IgD-negative memory B cell (primary cell): ENCODE data around the gene VSIG8. TPM values are rescaled to one million over a fixed set of nuclear protein-coding genes. Genes with fewer than 3 reads are reported as not detected.

ENCODE experiments used
- H3K27ac Mint-ChIP-seq, 3 donors: one replicate each; pipeline ENCODE4 v1.8.0; 2020 to 2022; ENCODE audit warnings: mild to moderate bottlenecking in 3 of 3, mixed read lengths in 3 of 3, moderate library complexity in 1 of 3
- H3K27me3 Mint-ChIP-seq: one replicate; pipeline ENCODE4 v1.8.0; 2021; ENCODE audit warnings: mixed read lengths
- H3K36me3 Mint-ChIP-seq: one replicate; pipeline ENCODE4 v1.8.0; 2020; ENCODE audit warnings: mild to moderate bottlenecking, mixed read lengths
- H3K4me1 Mint-ChIP-seq, 3 donors: one replicate each; pipeline ENCODE4 v1.8.0; 2020 to 2022; ENCODE audit warnings: mixed read lengths in 3 of 3, mild to moderate bottlenecking in 1 of 3
- H3K4me3 Mint-ChIP-seq, 4 donors: one replicate each; pipeline ENCODE4 v1.8.0; 2020 to 2022; ENCODE audit warnings: mild to moderate bottlenecking in 4 of 4, mixed read lengths in 4 of 4, moderate library complexity in 3 of 4
- H3K9me3 Mint-ChIP-seq, 3 donors: one replicate each; pipeline ENCODE4 v1.8.0; 2020 to 2021; ENCODE audit warnings: mixed read lengths in 3 of 3, mild to moderate bottlenecking in 1 of 3
- polyA plus RNA-seq: library from polyadenylated mRNA; unstranded; fragments of 300-500 nt; fragmentation: Illumina TruSeq; gene quantifications from one replicate; pipeline ENCODE4 v1.2.3, GENCODE V29; 2021

VSIG8 gene
- polyA plus RNA-seq, 1 donor from 2014 or later, result not detected

GRCh38 chr1:159835356-159835755, 27.1 kb downstream of the VSIG8 start:
- H3K4me3 Mint-ChIP-seq, result no peak overlapping the region
- peaks cover 0 to 1% (median 0%) of the 10 kb centered on the region in 3 donors for H3K9me3 Mint-ChIP-seq
- peaks cover 2% of the 10 kb centered on the region for H3K27me3 Mint-ChIP-seq
- H3K36me3 Mint-ChIP-seq, result no peaks in the 10 kb centered on the region
- H3K27ac Mint-ChIP-seq, result no peak overlapping the region
- peaks cover 0 to 7% (median 0%) of the 10 kb centered on the region in 3 donors for H3K4me1 Mint-ChIP-seq

DNA sequence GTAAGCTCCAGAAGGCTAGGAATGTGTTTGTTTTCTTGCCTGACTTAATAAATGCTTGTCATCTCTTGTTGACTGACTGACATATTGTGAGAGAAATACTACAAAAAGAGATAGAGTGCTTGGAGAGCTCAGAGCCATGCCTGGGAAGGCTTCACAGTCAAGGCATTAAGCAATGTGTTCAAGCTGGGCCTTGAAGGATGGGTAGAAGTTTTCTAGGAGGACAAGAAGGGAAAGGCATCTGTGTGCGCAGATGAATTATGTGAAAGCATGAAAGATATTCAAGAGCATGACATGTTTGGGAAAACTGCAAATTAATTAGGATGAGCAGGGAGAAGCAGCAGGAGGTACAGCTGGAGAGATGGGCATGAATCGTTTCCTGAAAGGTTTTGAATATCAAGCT, 30.1 kb downstream of the VSIG8 start:
- H3K27ac Mint-ChIP-seq, result no peak overlapping the region

GRCh38 chr1:159831412-159832141, 30.9 kb downstream of the VSIG8 start:
- no peak overlapping the region for H3K4me3 Mint-ChIP-seq
- peaks cover 4% of the 10 kb centered on the region for H3K27me3 Mint-ChIP-seq
- H3K27ac Mint-ChIP-seq, result no peak overlapping the region
- H3K4me1 Mint-ChIP-seq, result peaks cover 2 to 12% (median 4%) of the 10 kb centered on the region in 3 donors
- H3K9me3 Mint-ChIP-seq, result peaks cover 0 to 1% (median 0%) of the 10 kb centered on the region in 3 donors
- H3K36me3 Mint-ChIP-seq, result no peaks in the 10 kb centered on the region

More for the DNA sequence above, 30.1 kb downstream of the VSIG8 start:
- Mint-ChIP-seq H3K36me3 (no peaks in the 10 kb centered on the region), H3K9me3 (peaks cover 0 to 1% (median 0%) of the 10 kb centered on the region in 3 donors), H3K4me1 (peaks cover 0 to 8% (median 4%) of the 10 kb centered on the region in 3 donors), H3K4me3 (no peak overlapping the region), H3K27me3 (peaks cover 4% of the 10 kb centered on the region)

- Mint-ChIP-seq H3K4me3 (peak overlapping the region in 1 of 4 donors; percentile 34), H3K4me1 (peaks cover 2 to 18% (median 4%) of the 10 kb centered on the region in 3 donors), H3K9me3 (peaks cover 0 to 1% (median 0%) of the 10 kb centered on the region in 3 donors), H3K27me3 (peaks cover 4% of the 10 kb centered on the region), H3K36me3 (no peaks in the 10 kb centered on the region), H3K27ac (no peak overlapping the region)
These were observed 31.7 kb downstream of the VSIG8 start for GRCh38 chr1:159830722-159831121.

DNA sequence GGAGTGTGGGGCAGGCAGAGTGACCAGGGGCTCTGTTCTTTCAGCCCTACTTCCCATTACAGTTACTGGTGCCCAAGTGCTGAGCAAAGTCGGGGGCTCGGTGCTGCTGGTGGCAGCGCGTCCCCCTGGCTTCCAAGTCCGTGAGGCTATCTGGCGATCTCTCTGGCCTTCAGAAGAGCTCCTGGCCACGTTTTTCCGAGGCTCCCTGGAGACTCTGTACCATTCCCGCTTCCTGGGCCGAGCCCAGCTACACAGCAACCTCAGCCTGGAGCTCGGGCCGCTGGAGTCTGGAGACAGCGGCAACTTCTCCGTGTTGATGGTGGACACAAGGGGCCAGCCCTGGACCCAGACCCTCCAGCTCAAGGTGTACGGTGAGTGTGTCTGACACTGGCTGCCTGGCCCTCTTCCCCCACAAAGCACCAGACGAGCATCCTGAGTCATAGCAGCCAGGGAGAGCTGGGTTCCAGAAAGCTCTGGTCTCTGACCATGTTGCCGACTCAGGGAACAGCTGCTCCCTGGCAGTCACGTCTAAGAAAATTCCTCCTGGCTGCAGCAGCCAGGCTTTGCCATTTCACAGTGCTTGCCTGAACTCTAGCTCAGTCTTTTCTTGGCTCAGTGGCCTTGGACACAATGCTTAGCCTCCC, 32.5 kb downstream of the VSIG8 start:
- no peak overlapping the region for H3K27ac Mint-ChIP-seq
- no peak overlapping the region for H3K4me3 Mint-ChIP-seq
- no peaks in the 10 kb centered on the region for H3K9me3 Mint-ChIP-seq
- peaks cover 4% of the 10 kb centered on the region for H3K27me3 Mint-ChIP-seq
- H3K4me1 Mint-ChIP-seq, result peaks cover 2 to 18% (median 4%) of the 10 kb centered on the region in 3 donors
- no peaks in the 10 kb centered on the region for H3K36me3 Mint-ChIP-seq

DNA sequence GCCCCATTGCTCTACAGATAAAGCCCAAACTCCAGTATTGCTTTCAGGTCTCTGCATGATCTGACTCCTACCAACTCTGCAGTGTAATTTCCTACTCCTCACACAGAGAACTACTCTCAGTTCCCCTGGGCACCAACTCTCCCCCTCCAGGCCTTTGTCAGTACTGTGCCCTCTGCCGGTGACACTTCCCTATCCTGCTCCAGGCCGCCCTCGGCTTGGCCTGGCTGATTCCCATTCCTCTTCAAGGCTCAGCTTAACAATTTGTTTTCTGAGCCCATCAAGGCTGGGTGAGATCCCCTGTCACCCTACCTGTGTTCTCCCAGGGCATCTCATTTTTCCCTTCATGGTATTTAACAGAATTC, 33.2 kb downstream of the VSIG8 start:
- H3K36me3 Mint-ChIP-seq, result no peaks in the 10 kb centered on the region
- H3K4me1 Mint-ChIP-seq, result peaks cover 2 to 18% (median 4%) of the 10 kb centered on the region in 3 donors
- no peak overlapping the region for H3K27ac Mint-ChIP-seq
- H3K9me3 Mint-ChIP-seq, result no peaks in the 10 kb centered on the region
- peak overlapping the region in 1 of 4 donors; percentile 79 for H3K4me3 Mint-ChIP-seq
- peaks cover 5% of the 10 kb centered on the region for H3K27me3 Mint-ChIP-seq

- Mint-ChIP-seq H3K9me3 (no peaks in the 10 kb centered on the region), H3K27ac (no peak overlapping the region), H3K4me1 (peaks cover 2 to 18% (median 4%) of the 10 kb centered on the region in 3 donors), H3K4me3 (no peak overlapping the region), H3K36me3 (no peaks in the 10 kb centered on the region), H3K27me3 (peaks cover 9% of the 10 kb centered on the region)
These were observed 33.7 kb downstream of the VSIG8 start for GRCh38 chr1:159828581-159829272.

GRCh38 chr1:159828176-159828575, 34.3 kb downstream of the VSIG8 start:
- Mint-ChIP-seq H3K27me3 (peaks cover 12% of the 10 kb centered on the region), H3K4me1 (peaks cover 2 to 18% (median 4%) of the 10 kb centered on the region in 3 donors), H3K27ac (peak overlapping the region in 1 of 3 donors; percentile 68), H3K4me3 (no peak overlapping the region), H3K9me3 (no peaks in the 10 kb centered on the region), H3K36me3 (no peaks in the 10 kb centered on the region)

- no peaks in the 10 kb centered on the region for H3K36me3 Mint-ChIP-seq
- peak overlapping the region in 1 of 3 donors; percentile 68 for H3K27ac Mint-ChIP-seq
- peaks cover 2 to 18% (median 4%) of the 10 kb centered on the region in 3 donors for H3K4me1 Mint-ChIP-seq
- no peaks in the 10 kb centered on the region for H3K9me3 Mint-ChIP-seq
- H3K4me3 Mint-ChIP-seq, result peak overlapping the region in 1 of 4 donors; percentile 65
- H3K27me3 Mint-ChIP-seq, result peaks cover 18% of the 10 kb centered on the region
These were observed 34.9 kb downstream of the VSIG8 start for GRCh38 chr1:159827549-159827948.

- H3K4me3 Mint-ChIP-seq, result peak overlapping the region in 1 of 4 donors; percentile 65
- H3K4me1 Mint-ChIP-seq, result peaks cover 2 to 20% (median 4%) of the 10 kb centered on the region in 3 donors
- no peaks in the 10 kb centered on the region for H3K9me3 Mint-ChIP-seq
- peak overlapping the region in 1 of 3 donors; percentile 52 for H3K27ac Mint-ChIP-seq
- H3K36me3 Mint-ChIP-seq, result no peaks in the 10 kb centered on the region
- H3K27me3 Mint-ChIP-seq, result peaks cover 20% of the 10 kb centered on the region
These were observed 35.4 kb downstream of the VSIG8 start for GRCh38 chr1:159827102-159827490.

GRCh38 chr1:159826441-159827101, 35.9 kb downstream of the VSIG8 start, which contains the start of gene SLAMF8:
SLAMF8 (plus strand) TSS chr1:159826873; CDS start chr1:159826899, 26 bp downstream.
- Mint-ChIP-seq H3K9me3 (no peaks in the 10 kb centered on the region), H3K4me1 (peaks cover 2 to 20% (median 4%) of the 10 kb centered on the region in 3 donors), H3K27ac (peak within 1 kb of the TSS in 1 of 3 donors; percentile 52), H3K4me3 (peak within 1 kb of the TSS in 1 of 4 donors; percentile 65), H3K27me3 (peaks cover 20% of the 10 kb centered on the region), H3K36me3 (no peaks in the 10 kb centered on the region)

DNA sequence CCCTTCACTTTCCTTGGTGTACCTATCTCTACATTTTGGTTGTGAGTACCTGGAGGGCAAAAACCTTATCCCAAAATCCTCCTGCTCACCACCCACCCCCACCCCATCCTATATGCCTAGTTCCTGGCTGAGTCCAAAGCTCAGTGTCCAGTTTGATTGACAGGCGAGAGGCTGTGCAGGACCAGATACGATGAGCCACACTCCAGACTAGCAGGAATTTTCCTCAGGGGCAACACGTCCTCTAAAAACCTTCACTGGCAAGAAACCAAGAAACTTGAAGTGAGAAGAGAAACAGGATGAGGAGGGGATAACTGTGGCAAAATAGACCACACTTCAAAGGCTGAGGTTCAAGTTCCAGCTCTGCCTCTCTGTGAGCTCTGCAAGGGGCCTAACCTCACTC, 36.9 kb downstream of the VSIG8 start:
- Mint-ChIP-seq H3K9me3 (no peaks in the 10 kb centered on the region), H3K4me3 (no peak overlapping the region), H3K4me1 (peaks cover 2 to 20% (median 4%) of the 10 kb centered on the region in 3 donors), H3K27ac (no peak overlapping the region), H3K36me3 (no peaks in the 10 kb centered on the region), H3K27me3 (peaks cover 24% of the 10 kb centered on the region)

- Mint-ChIP-seq H3K4me1 (peaks cover 0 to 15% (median 2%) of the 10 kb centered on the region in 3 donors), H3K27ac (peak overlapping the region in 2 of 3 donors; percentile 46 to 51), H3K36me3 (no peaks in the 10 kb centered on the region), H3K27me3 (peaks cover 26% of the 10 kb centered on the region), H3K4me3 (no peak overlapping the region), H3K9me3 (no peaks in the 10 kb centered on the region)
These were observed 39.1 kb downstream of the VSIG8 start for GRCh38 chr1:159823406-159823805.

GRCh38 chr1:159821171-159821867, 41.1 kb downstream of the VSIG8 start:
- H3K36me3 Mint-ChIP-seq, result peaks cover 2% of the 10 kb centered on the region
- H3K27ac Mint-ChIP-seq, result no peak overlapping the region
- no peaks in the 10 kb centered on the region for H3K9me3 Mint-ChIP-seq
- peaks cover 0 to 8% (median 0%) of the 10 kb centered on the region in 3 donors for H3K4me1 Mint-ChIP-seq
- no peak overlapping the region for H3K4me3 Mint-ChIP-seq
- H3K27me3 Mint-ChIP-seq, result peaks cover 29% of the 10 kb centered on the region
